HG02678 (cell line): ENCODE measurements around the gene VIT.

Experiments
- ATAC-seq: cut with Tn5 transposase; IDR thresholded peaks from one replicate; pipeline ENCODE4 v1.9.1; 2021; ENCODE audit warnings: mild to moderate bottlenecking, moderate library complexity; ENCODE audit not compliant: unreplicated experiment

The VIT gene, protein sequence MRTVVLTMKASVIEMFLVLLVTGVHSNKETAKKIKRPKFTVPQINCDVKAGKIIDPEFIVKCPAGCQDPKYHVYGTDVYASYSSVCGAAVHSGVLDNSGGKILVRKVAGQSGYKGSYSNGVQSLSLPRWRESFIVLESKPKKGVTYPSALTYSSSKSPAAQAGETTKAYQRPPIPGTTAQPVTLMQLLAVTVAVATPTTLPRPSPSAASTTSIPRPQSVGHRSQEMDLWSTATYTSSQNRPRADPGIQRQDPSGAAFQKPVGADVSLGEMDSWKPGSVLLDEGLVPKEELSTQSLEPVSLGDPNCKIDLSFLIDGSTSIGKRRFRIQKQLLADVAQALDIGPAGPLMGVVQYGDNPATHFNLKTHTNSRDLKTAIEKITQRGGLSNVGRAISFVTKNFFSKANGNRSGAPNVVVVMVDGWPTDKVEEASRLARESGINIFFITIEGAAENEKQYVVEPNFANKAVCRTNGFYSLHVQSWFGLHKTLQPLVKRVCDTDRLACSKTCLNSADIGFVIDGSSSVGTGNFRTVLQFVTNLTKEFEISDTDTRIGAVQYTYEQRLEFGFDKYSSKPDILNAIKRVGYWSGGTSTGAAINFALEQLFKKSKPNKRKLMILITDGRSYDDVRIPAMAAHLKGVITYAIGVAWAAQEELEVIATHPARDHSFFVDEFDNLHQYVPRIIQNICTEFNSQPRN

DNA sequence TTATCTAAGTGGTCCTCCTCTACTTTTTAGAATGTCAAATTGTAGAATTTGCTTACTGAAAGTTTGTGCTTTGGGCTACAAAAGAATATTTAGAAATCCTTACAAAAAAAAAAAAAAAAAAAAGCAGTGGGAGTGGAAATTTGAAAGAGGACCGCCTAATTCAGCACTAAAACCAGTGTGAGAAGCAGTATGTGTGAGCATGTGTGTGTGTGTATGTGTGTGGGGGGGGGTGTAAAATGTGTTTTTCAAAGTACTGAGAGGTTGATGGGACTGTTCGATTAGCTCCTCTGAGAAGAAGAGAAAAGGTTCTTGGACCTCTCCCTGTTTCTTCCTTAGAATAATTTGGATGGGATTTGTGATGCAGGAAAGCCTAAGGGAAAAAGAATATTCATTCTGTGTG is at the start of gene VIT:
VIT (plus strand) TSS at position 175 of the 400 bp plus-strand sequence. CDS start 19,664 bp downstream, outside the sequence.
- ATAC-seq = no peak

GRCh38 chr2:36650031-36650829 is 46.3 kb upstream of the VIT start:
- ATAC-seq = peak; percentile 74

DNA sequence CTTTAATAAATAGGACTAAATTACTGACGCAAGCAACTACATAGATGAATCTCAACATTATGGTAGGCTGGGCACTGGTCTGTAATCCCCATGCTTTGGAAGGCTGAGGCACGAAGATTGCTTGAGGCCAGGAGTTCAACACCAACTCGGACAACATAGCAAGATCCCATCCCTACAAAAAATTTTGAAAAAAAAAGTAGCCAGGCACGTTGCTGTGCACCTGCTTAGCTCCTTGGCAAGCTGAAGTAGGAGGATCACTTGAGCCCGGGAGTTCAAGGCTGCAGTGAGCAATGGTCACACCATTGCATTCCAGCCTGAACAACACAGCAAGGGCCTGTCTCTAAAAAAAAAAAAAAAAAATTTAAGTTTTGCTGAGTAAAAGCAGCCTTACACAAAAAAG is 43.4 kb upstream of the VIT start:
- no peak for ATAC-seq

DNA sequence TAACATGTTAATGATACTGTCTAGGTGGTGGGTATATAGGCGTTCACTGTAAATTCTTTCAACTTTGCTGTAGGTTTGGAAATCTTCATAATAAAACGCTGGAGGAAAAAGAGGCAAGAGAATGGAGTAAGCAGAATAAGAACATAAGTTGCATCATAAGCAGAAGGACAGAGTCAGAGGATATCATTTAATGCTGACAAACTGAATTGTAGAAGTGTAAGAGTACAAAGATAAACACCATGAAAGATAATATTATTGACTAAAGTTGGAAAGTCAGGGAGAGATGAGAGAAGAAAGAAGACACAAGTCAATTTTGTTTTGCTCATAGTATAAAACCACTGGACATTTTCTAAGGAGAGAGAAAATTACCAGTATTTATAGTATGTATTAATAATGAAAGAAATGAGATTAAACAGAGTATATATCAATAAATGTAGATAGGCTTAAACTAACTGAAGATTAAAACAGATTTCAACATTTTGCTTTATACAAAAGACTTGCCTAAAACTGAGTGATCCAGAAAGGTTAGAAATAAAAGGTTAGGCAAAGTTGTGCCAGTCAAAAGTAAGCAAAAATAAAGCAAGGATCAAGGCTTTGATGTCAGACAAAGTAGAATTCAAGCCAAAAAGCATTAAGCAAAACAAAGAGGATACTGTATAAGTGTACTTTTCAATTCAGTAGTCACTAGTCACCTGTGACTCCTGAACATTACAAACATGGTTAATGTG is 42.4 kb upstream of the VIT start:
- no peak for ATAC-seq

GRCh38 chr2:36655453-36655852 is 41.1 kb upstream of the VIT start:
- ATAC-seq = no peak

GRCh38 chr2:36657703-36658102 is 38.8 kb upstream of the VIT start:
- no peak for ATAC-seq

- no peak for ATAC-seq
Observed at GRCh38 chr2:36658277-36658748, 38.2 kb upstream of the VIT start.

DNA sequence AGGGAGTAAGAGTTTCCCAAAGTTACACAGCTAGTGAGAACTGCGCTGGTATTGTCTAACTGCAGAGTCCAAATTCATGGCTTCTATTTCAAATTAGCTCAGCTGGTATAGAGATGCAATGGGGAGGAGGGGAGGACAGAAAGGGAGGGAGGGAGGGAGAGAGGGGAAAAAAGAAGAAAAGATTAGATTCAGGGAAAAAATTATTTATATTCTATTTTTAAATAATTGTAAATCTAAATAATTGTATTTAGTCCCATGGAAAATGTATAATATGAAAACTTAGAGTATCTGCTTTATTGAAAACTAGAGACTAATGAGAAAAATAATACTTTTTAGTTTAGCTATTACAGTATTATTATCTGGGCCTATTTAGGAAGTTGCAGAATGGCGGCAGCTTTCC is 37.3 kb upstream of the VIT start:
- no peak for ATAC-seq

GRCh38 chr2:36659872-36660312 is 36.6 kb upstream of the VIT start:
- ATAC-seq = peak; percentile 48

DNA sequence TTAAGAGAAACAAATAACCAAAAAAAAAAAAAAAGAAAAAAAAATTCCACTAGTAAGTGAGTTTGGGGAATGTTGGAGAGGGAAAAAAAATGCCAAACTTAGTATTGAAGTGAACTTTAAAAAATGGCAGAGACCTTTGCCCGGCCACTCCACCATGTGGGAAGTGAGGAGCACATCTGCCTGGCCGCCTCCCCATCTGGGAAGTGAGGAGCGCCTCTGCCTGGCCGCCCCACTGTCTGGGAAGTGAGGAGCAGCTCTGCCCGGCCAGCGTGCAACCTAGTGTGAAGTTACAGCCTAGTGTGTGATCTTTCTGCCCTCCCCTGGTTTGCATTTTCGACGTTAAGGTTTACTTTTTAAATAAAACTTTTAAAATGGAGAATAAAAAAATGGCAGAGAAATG is 33.9 kb upstream of the VIT start:
- ATAC-seq = no peak

- no peak for ATAC-seq
Observed at GRCh38 chr2:36663295-36663694, 33.2 kb upstream of the VIT start.

DNA sequence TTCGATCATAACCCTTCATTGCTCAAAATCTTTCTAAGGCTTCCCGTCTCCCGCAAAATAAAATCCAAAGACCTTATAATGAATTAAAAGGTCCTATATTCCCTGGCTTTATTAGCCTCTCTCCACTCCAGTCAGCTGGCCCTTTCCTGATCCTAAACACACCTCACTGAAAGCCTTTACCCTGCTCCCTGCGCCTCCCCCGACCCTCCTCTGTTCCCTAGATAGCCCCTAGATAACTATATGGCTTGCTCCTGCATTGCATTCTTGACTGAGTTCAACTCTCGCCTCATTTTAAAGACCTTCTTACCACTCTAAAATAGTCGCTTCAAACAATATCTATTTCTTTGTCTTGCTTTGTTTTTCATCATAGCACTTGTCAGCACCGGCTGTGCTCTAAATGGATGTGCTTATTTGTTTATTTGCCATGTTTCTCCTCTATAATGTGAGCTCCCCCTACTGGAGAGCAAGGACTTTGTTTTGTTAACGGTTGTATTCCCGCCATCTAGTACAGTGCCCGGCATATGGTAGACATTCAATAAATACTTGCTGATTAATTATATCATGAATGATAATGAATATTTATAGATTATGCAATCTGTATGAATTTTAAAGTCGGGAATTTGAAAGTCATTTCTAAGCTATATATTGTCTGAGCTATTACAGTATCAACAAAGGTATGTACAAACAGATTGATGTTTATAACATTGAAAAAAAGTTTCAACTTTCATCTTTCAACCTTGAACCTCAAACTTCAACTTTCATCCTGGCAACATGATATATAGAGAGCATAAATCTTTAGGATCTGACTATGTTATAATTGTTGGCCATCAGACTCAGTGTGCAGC is 32.4 kb upstream of the VIT start:
- ATAC-seq = peak; percentile 86

DNA sequence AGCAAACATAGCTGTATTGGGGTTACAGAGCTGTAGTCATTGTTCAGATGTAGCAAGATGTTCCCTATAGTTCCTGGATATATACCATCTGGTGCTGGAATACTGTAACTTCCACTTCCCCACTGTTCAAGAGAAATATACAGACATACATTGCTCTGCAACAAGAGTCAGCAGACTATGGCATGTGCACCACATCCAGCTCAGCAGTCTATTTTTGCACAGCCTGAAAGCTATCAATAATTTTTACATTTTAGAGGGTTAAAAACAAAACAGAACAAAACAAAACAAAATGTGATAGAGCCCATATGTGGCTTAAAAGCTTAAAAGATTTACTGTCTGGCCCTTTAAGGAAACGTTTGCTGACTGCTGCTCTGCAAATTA is 31.8 kb upstream of the VIT start:
- no peak for ATAC-seq

- no peak for ATAC-seq
Observed at GRCh38 chr2:36667931-36668330, 28.6 kb upstream of the VIT start.

DNA sequence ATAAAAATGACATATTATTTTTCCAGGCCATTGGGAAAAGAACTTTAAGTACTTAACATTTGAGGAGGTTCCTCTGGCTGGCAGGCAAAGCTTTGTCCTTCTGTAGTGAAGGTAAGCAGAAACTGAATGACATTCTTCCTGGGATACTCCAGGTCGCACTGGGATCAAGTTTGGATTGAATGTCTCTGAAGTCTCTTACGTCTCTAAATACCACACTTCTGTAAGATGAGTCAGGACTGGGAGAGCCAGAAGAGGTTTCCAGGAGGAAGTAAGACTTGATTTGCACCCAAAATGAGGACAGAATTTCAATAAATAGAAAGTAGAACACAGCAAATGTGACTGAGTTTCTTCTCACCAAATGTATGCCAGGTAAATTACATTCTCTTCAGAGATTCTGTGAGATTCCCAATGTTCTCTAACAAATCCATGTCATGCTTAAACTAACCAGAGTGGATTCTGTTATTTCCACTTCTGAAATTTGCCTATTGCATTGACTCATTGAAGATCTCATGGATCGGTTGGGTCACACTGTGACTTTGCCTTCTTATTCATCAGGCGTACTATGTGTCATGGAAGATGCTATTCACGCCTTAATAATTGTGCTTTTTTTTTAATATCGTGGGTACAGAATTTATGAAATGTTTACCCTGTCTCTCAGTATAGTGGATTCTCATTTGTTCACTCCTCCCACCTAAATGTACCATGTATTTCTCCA is 25.5 kb upstream of the VIT start:
- ATAC-seq = no peak

GRCh38 chr2:36671731-36672130 is 24.8 kb upstream of the VIT start:
- ATAC-seq = no peak

DNA sequence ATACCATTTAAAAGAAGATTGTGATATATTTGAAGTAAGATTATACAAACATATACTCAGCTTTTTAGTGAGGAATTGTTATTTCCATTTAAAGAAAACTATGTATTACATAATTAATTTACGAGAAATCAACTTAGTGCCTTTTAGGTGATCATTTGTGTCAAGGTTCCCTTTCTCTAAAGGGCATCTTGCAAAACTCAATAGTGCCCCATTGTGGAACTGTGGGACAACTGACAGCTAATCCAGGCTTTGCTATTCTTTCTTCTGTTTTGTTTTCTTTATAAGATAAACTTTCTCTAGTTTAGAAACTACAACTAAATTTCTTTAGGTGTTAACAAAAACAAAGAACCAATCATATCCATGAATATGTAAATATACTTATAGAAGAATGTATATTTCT is 24.3 kb upstream of the VIT start:
- ATAC-seq = no peak

GRCh38 chr2:36675579-36676282 is 20.8 kb upstream of the VIT start:
- no peak for ATAC-seq

DNA sequence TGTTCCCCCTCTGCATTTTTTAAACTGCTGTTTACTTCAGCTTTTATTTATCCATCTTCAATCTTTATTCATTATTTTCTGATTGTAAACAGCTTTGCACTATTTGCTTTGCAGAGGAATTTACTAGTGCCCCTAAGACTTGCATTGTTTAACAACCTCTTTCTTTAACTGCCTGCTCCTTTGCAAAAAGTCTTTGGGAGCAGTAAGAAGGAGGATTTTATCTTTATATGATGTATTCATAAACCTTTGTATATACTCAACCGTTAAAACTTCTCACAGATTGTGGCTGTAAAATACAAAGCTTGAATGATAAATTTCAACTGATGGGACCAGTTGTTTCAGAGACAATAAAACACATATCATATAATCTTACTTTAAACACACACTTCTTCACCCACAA is 20.1 kb upstream of the VIT start:
- ATAC-seq = no peak
